Smooth muscle cell of bladder (primary cell): ENCODE data around the gene FILIP1. TPM values are rescaled to one million over a fixed set of nuclear protein-coding genes. Genes with fewer than 3 reads are reported as not detected.

Experiments
- total RNA-seq: library from RNA; depleted of rRNA; stranded (reverse); fragments of >200 nt; gene quantifications from 2 replicates; pipeline ENCODE4 v1.2.3, GENCODE V29; 2014

FILIP1 gene, protein sequence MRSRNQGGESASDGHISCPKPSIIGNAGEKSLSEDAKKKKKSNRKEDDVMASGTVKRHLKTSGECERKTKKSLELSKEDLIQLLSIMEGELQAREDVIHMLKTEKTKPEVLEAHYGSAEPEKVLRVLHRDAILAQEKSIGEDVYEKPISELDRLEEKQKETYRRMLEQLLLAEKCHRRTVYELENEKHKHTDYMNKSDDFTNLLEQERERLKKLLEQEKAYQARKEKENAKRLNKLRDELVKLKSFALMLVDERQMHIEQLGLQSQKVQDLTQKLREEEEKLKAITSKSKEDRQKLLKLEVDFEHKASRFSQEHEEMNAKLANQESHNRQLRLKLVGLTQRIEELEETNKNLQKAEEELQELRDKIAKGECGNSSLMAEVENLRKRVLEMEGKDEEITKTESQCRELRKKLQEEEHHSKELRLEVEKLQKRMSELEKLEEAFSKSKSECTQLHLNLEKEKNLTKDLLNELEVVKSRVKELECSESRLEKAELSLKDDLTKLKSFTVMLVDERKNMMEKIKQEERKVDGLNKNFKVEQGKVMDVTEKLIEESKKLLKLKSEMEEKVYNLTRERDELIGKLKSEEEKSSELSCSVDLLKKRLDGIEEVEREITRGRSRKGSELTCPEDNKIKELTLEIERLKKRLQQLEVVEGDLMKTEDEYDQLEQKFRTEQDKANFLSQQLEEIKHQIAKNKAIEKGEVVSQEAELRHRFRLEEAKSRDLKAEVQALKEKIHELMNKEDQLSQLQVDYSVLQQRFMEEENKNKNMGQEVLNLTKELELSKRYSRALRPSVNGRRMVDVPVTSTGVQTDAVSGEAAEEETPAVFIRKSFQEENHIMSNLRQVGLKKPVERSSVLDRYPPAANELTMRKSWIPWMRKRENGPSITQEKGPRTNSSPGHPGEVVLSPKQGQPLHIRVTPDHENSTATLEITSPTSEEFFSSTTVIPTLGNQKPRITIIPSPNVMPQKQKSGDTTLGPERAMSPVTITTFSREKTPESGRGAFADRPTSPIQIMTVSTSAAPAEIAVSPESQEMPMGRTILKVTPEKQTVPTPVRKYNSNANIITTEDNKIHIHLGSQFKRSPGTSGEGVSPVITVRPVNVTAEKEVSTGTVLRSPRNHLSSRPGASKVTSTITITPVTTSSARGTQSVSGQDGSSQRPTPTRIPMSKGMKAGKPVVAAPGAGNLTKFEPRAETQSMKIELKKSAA (N-terminal part only)
- total RNA-seq, result 0.14 and 0.28 TPM in 2 replicates

DNA sequence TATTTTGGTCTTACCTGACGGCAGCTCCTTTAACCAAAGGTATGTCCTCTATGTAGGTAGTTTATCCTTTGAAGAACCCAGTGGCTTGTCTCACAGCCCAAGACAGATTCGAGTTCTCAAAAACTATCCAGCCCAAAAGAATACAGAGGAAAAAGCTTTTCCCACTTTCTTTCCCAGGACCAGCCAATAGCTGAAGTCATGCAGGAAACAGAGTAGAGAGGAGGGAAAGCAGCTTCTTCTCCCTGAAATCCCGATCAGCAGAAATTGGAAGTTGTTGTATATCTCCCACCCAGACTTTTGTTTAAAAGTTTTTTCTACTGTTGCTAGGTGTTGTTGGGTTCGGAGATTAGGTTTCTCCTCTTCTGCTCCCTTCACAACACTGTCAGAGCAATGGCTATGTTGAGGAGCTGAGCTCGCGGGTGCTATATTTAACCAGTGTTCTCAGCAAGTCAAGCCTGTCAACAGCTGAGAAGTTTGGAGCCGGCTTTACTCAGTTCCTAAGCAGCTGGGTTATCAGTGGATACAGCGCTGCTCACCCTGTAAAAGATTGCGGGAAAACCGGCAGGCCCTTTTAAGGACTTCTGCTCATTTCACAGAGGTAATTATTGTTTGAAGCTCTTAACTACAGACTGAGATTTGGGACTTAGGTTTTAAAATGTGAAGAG is at the start of gene FILIP1:
Gene FILIP1 (minus strand): TSS at position 401 of the 665 bp plus-strand sequence. CDS start 78,828 bp downstream, outside the sequence.

DNA sequence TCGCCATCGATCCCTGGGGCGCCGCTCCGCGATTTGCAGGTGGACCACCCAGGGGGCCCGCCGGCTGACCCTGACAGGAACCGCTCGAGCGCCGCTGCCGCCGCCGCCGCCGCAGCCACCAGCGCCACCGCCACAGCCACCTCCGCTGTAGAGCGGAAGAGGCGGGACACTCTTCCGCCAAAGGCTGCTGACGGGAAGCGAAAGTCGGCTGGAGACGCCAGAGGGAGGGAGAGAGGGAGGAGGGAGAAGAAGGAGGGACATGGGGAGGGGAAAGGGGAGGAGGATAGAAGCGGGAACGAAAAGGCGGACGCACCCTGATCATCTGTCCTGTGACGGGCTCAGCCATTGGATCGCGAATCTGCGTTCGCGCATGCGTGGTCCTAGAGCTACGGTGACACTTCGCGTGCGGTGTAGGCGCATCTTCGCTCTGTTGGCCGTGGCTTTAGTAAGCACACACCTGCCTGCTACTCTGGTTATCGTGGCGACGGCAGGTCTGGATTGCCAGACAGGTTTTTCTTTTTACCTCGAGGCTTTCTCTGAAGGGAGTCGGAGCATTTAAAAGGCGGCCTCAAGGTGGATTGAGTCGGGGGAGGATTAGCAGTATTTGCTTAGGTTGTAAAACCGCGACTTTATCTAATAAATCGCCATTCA is 208.8 kb downstream of the FILIP1 start, which contains the start of gene TMEM30A:
Gene TMEM30A (minus strand): TSS at position 161 of the 651 bp plus-strand sequence. CDS start 154 bp downstream, at position 7.

DNA sequence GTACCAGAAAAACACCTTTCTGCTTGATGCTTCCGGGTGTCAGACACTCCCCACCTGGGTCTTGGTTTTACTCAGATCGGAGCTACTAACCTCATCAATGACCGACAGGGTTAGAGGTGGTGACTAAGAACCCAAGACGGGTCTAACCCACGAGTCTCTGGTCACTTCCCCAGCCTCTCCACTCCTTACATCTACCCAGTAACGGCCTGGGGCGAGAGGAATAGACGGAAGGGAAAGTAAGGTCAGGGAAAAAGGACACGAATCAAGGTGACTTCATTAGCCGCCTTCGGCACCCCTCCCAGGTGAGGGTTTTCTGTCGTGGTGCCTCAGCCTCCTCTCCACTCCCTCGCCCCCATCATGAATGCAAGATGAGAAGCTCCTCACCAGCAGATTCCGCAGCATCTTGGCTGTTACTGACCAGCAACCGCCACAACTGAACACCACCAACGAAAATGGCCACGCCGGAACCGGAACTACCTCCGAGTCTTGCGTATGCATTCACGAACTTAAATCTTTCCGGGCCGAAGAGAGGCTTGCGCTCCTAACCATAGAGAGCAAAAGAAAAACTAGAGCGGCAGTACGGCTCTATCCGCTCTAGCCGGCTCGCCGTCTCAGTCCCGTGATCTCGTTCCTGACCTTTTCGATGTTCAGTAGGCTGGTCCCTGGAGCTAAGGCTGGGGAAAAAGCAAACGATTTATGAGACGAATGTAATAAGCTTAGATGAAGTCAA is 250.1 kb downstream of the FILIP1 start, which contains the start of gene COX7A2:
Gene COX7A2 (minus strand): TSS at position 469 of the 730 bp plus-strand sequence. CDS start 67 bp downstream, at position 402.

Other genes with a start within 250 kb of the FILIP1 start
- gene COX7A2, start 250.0 kb downstream of the FILIP1 start, total RNA-seq, result 154 and 204 TPM in 2 replicates
- 172 and 194 TPM in 2 replicates for gene TMEM30A, start 209.0 kb downstream of the FILIP1 start, total RNA-seq
- gene SENP6, start 108.1 kb upstream of the FILIP1 start, total RNA-seq, result 54.0 and 59.0 TPM in 2 replicates